Neural progenitor cell (in vitro differentiated cells): ENCODE data around the gene FSTL1. TPM values are rescaled to one million over a fixed set of nuclear protein-coding genes. Genes with fewer than 3 reads are reported as not detected.
A peak's percentile ranks its signal among the peaks of the same experiment; 100 is the strongest.

Source experiments
- DNase-seq: peaks from one replicate; pipeline ENCODE4 v3.0.0-alpha.2; 2016; ENCODE audit warnings: low spot score
- H2AFZ ChIP-seq: fragments of 200-600 bp; sonication (generic); replicated peaks from 2 replicates; pipeline ENCODE4 v1.6.1; 2016; ENCODE audit warnings: antibody characterized with exemption
- H3F3A ChIP-seq: fragments of 200-600 bp; sonication (generic); 2 replicates; pipeline ENCODE4 v1.6.1; 2016; ENCODE audit warnings: antibody characterized with exemption, low read depth
- H3K27ac ChIP-seq: fragments of 200-600 bp; sonication (generic); 2 replicates; pipeline ENCODE4 v1.5.1; 2016; ENCODE audit warnings: mild to moderate bottlenecking
- H3K27me3 ChIP-seq: fragments of 200-600 bp; sonication (generic); 2 replicates; pipeline ENCODE4 v1.6.1; 2016; ENCODE audit warnings: mild to moderate bottlenecking, moderate library complexity
- H3K36me3 ChIP-seq: fragments of 200-600 bp; sonication (generic); 2 replicates; pipeline ENCODE4 v1.5.1; 2016
- H3K4me1 ChIP-seq: fragments of 200-600 bp; sonication (generic); 2 replicates; pipeline ENCODE4 v1.6.1; 2016; ENCODE audit warnings: mixed run types
- H3K4me2 ChIP-seq: fragments of 200-600 bp; sonication (generic); 2 replicates; pipeline ENCODE4 v1.6.1; 2016
- H3K4me3 ChIP-seq: fragments of 200-600 bp; sonication (generic); 2 replicates; pipeline ENCODE4 v1.5.1; 2016
- H3K79me2 ChIP-seq: fragments of 200-600 bp; sonication (generic); 2 replicates; pipeline ENCODE4 v1.6.1; 2016; ENCODE audit warnings: low read depth
- H3K9ac ChIP-seq: fragments of 200-600 bp; sonication (generic); 2 replicates; pipeline ENCODE4 v1.6.1; 2016
- H3K9me3 ChIP-seq: fragments of 200-600 bp; sonication (generic); 2 replicates; pipeline ENCODE4 v1.5.1; 2016; ENCODE audit warnings: low read depth
- H4K20me1 ChIP-seq: fragments of 200-600 bp; sonication (generic); 2 replicates; pipeline ENCODE4 v1.6.1; 2016; ENCODE audit warnings: low read depth
- H3K27ac Mint-ChIP-seq: 3 replicates; pipeline ENCODE4 v1.8.0; 2021; ENCODE audit warnings: mixed read lengths
- H3K27me3 Mint-ChIP-seq: 2 replicates; pipeline ENCODE4 v1.8.0; 2022; ENCODE audit warnings: low read depth, mild to moderate bottlenecking, inconsistent platforms, moderate library complexity, mixed read lengths; ENCODE audit not compliant: insufficient read depth
- H3K36me3 Mint-ChIP-seq: 3 replicates; pipeline ENCODE4 v1.8.0; 2021; ENCODE audit warnings: mixed read lengths
- H3K4me1 Mint-ChIP-seq: 3 replicates; pipeline ENCODE4 v1.8.0; 2021; ENCODE audit warnings: mixed read lengths
- H3K4me3 Mint-ChIP-seq: 3 replicates; pipeline ENCODE4 v1.8.0; 2021; ENCODE audit warnings: mild to moderate bottlenecking, moderate library complexity, mixed read lengths
- H3K9me3 Mint-ChIP-seq: 3 replicates; pipeline ENCODE4 v1.8.0; 2020; ENCODE audit warnings: mixed read lengths
- CTCF ChIP-seq: fragments of 200-600 bp; sonication (generic); IDR thresholded peaks from 2 replicates; pipeline ENCODE4 v1.5.1; 2017; ENCODE audit warnings: antibody characterized with exemption, mild to moderate bottlenecking
- EZH2 ChIP-seq: fragments of 200-600 bp; sonication (generic); IDR thresholded peaks from 2 replicates; pipeline ENCODE4 v1.6.1; 2017; ENCODE audit warnings: antibody characterized with exemption, mild to moderate bottlenecking, moderate library complexity
- EZH2phosphoT487 ChIP-seq: fragments of 200-600 bp; sonication (generic); IDR thresholded peaks from 2 replicates; pipeline ENCODE4 v1.6.1; 2017; ENCODE audit warnings: antibody characterized with exemption
- total RNA-seq: library from RNA; depleted of rRNA; stranded (reverse); fragments of >200 nt; gene quantifications from 2 replicates; pipeline ENCODE4 v1.2.3, GENCODE V29; 2015; ENCODE audit warnings: low replicate concordance

Gene FSTL1
- total RNA-seq, 1 donor from 2014 or later, result 327 TPM

- Histone ChIP-seq H3K27ac (no peak overlapping the region), H4K20me1 (no peaks in the 10 kb centered on the region), H3K4me3 (no peak overlapping the region), H2AFZ (no peak overlapping the region), H3K4me2 (no peak overlapping the region), H3K27me3 (no peaks in the 10 kb centered on the region), H3K4me1 (peaks cover 23% of the 10 kb centered on the region), H3K36me3 (no peaks in the 10 kb centered on the region), H3K9me3 (no peaks in the 10 kb centered on the region), H3F3A (peaks cover 15% of the 10 kb centered on the region), H3K79me2 (peaks cover 12% of the 10 kb centered on the region), H3K9ac (no peak overlapping the region)
- Mint-ChIP-seq H3K9me3 (no peaks in the 10 kb centered on the region), H3K27ac (peak overlapping the region; percentile 99), H3K27me3 (peaks cover 3% of the 10 kb centered on the region), H3K36me3 (peaks cover 22% of the 10 kb centered on the region), H3K4me3 (peak overlapping the region; percentile 27), H3K4me1 (peaks cover 47% of the 10 kb centered on the region)
- DNase-seq, result peak; percentile 20
- TF ChIP-seq EZH2, result no peak
- no peak for TF ChIP-seq EZH2phosphoT487
- no peak for TF ChIP-seq CTCF
Observed at GRCh38 chr3:120416868-120417267, 33.9 kb downstream of the FSTL1 start.

GRCh38 chr3:120415756-120416155 lies 35.0 kb downstream of the FSTL1 start:
- TF ChIP-seq CTCF (no peak), EZH2 (no peak), EZH2phosphoT487 (no peak)
- H3K36me3 ChIP-seq, result peaks cover 1% of the 10 kb centered on the region
- H3K27ac Mint-ChIP-seq, result no peak overlapping the region
- H3K4me3 Mint-ChIP-seq, result no peak overlapping the region
- no peak overlapping the region for H3K27ac ChIP-seq
- no peak overlapping the region for H3K4me2 ChIP-seq
- H2AFZ ChIP-seq, result no peak overlapping the region
- no peak overlapping the region for H3K4me3 ChIP-seq
- no peaks in the 10 kb centered on the region for H3K9me3 ChIP-seq
- H3K4me1 Mint-ChIP-seq, result peaks cover 38% of the 10 kb centered on the region
- no peaks in the 10 kb centered on the region for H4K20me1 ChIP-seq
- peaks cover 5% of the 10 kb centered on the region for H3K27me3 Mint-ChIP-seq
- no peaks in the 10 kb centered on the region for H3K27me3 ChIP-seq
- no peak overlapping the region for H3K9ac ChIP-seq
- no peaks in the 10 kb centered on the region for H3K9me3 Mint-ChIP-seq
- peaks cover 15% of the 10 kb centered on the region for H3F3A ChIP-seq
- no peak for DNase-seq
- H3K4me1 ChIP-seq, result peaks cover 23% of the 10 kb centered on the region
- peaks cover 12% of the 10 kb centered on the region for H3K79me2 ChIP-seq
- peaks cover 28% of the 10 kb centered on the region for H3K36me3 Mint-ChIP-seq

GRCh38 chr3:120410541-120410940 lies 40.3 kb downstream of the FSTL1 start:
- TF ChIP-seq EZH2 (no peak), CTCF (no peak), EZH2phosphoT487 (no peak)
- H3K27me3 ChIP-seq, result no peaks in the 10 kb centered on the region
- Mint-ChIP-seq H3K4me3 (no peak overlapping the region), H3K4me1 (no peaks in the 10 kb centered on the region), H3K27ac (no peak overlapping the region), H3K9me3 (no peaks in the 10 kb centered on the region), H3K27me3 (peaks cover 4% of the 10 kb centered on the region), H3K36me3 (peaks cover 44% of the 10 kb centered on the region)
- no peak overlapping the region for H3K4me3 ChIP-seq
- H3K4me1 ChIP-seq, result no peaks in the 10 kb centered on the region
- H3F3A ChIP-seq, result no peaks in the 10 kb centered on the region
- no peak for DNase-seq
- no peaks in the 10 kb centered on the region for H3K9me3 ChIP-seq
- H4K20me1 ChIP-seq, result no peaks in the 10 kb centered on the region
- no peak overlapping the region for H2AFZ ChIP-seq
- no peak overlapping the region for H3K27ac ChIP-seq
- H3K36me3 ChIP-seq, result peaks cover 10% of the 10 kb centered on the region
- no peak overlapping the region for H3K4me2 ChIP-seq
- no peak overlapping the region for H3K9ac ChIP-seq
- no peaks in the 10 kb centered on the region for H3K79me2 ChIP-seq
